Stimulated activated CD8-positive, alpha-beta memory T cell treated with anti-CD3 and anti-CD28 coated beads, Interleukin-4, amount 100 ng/mL, for 4 hours (primary cell): Measurements from ENCODE around the gene LIPJ.

Experiments
- DNase-seq, 2 donors: peaks; one replicate each; pipeline ENCODE4 v3.0.0-alpha.2; 2020; ENCODE audit warnings: low read depth in 2 of 2, low spot score in 1 of 2

The LIPJ gene

GRCh38 chr10:88594482-88594881 lies 7.9 kb downstream of the LIPJ start:
- no peak for DNase-seq

GRCh38 chr10:88598055-88598454 lies 11.5 kb downstream of the LIPJ start:
- DNase-seq, result no peak

DNA sequence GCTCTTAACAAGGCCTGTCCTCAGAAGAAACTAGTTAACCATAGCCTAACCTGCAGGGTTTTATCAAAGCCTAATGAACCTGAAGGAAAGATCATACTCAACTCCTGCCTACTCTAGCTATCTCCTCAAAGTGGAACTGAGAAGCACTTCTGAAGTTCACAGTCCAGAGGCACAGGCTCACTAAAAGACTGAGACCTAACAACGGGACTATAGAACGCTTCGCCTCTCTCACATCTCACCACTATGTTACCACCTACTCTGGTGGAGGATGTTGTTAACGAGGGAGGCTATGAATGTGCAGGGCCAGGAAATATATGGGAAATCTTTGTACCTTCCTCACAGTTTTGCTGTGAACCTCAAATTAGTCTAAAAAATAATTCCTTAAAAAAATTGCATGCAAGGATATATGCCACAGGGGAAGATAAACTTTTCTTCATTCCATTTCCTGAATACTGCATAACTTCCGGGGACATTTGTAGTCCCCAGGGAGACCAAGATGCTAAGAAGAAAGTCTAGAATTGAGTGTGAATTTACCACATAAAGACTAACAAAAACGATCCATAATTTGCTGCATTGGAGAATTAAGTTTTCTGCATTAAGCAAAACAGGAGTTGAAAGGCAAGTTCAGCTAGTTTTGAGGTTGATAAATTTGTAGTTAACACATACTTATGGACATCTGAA lies 21.6 kb downstream of the LIPJ start:
- no peak for DNase-seq

DNA sequence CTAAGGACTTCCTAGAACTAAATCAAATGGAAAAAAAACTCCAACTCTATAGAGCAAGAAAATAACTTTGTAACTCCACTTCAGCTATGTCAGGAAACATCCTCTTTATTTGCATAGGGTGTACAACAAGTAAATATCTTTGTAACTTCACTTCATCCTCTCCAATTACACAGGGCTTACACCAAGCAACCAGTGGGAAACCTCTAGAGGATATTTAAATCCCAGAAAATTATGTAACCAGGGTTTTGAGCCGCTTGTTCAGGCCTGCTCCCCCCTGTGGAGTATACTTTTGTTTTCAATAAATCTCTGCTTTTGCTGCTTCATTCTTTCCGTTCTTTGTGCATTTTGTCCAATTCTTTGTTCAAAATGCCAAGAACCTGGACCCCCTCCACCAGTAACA lies 22.2 kb downstream of the LIPJ start:
- DNase-seq, result no peak

DNA sequence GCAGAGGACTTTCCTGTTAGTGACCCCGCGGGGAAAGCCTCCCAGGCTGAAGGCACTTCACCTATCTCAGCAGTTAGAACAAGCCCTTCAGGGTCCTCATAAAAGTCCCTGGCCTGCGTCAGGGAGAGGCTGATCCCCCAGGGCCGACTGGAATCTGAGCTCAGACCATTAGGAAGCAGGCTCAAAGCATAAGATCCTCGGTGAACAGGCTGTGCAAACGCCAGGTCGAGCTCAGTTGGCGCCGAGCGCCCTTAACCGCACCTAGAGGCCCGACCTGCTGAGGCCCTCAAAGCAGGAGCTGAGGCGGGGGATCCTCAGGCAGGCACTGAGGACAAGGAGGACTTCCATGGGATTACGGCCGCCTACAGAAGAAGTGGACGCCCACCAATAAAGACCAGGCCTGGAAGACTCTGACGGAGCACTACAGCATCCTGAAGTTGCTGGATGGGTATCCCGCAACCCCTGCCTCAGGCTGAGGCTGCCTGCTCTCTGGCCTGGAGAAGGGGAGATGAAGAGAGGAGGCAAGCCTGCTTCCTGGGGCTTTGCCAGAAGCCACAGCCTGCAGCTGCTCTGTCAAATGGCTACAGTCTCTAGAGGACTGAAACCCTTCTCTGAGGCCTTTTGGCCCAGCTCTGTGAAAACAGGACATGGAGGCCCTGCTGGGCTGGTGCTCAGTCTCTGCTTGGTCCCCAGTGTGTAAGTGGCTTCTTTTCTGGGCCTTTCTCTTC lies 29.9 kb downstream of the LIPJ start:
- DNase-seq, result no peak

- no peak for DNase-seq
Observed at GRCh38 chr10:88617772-88618300, 31.3 kb downstream of the LIPJ start.

GRCh38 chr10:88618496-88618895 lies 31.9 kb downstream of the LIPJ start:
- no peak for DNase-seq

DNA sequence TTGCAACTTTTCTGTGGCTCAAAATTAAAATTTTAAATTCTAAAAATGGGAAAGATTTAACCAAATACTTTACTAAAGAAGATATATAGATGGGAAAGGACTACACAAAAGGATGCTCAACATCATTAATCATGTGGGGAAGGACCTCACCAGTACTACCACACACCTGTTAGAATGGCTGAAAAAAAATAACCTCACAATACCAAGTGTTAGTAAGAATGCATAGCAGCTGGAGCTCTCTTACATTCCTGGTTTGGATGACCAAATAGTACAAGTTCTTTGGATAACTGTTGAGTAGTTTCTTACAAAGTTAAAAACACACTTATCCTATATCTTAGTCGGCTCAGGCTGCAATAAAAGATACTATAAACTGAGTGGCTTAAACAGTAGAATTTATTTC lies 33.9 kb downstream of the LIPJ start:
- no peak for DNase-seq

DNA sequence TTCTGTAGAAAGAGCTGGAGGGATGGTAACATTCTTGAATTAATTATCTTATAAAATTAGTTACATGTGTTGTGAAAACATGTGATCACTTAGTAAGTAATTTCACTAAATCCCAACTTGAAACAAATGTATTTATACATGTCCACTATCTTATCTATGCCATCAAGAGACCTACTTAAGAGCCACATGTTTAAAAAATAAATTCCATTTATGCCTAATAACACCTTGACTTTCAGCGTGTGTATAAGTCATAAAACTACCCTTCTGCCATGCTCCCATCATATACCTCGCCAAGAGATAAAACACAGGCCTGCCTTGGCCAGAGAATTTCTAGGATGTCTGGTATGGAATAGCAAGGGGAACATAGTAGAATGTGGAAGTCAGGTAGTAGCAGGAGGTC lies 37.3 kb downstream of the LIPJ start:
- DNase-seq, result no peak

DNA sequence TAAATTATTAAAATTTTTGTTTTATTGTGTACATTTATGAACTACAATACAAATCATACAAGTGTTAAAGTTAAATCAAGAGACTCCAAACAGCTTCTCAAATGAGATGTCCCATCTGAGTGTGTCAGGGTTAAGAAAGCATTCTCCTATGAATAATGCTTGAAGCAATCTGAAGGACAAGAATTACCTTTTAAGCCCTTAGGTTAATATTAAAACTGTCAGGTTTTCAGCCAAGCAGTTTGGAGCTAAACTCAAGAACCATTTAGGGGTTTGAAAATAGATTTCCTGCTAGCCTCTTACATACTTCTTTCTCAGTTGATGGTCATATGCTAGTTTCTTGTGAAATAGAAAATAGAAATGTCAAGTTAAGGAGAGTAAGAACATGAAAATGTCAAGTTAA lies 38.3 kb downstream of the LIPJ start:
- no peak for DNase-seq

DNA sequence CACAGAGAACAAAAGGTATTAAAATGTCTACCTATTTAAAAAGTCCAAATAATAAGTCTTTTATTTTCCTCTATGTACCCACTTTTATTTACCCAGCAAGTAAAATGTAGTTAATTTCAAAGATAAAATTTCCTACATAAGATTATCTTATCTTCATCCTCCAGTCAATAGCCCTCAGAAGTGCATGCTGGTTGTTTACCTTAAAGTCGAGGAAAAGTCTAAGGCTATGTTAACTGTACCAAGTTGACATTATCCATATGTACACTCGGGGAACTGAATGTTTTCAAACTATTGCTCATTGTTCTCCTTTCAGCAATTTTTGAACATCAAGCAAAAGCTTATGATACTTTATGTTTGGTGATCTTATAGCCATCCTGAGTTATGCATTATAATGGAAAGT lies 53.6 kb downstream of the LIPJ start:
- no peak for DNase-seq

DNA sequence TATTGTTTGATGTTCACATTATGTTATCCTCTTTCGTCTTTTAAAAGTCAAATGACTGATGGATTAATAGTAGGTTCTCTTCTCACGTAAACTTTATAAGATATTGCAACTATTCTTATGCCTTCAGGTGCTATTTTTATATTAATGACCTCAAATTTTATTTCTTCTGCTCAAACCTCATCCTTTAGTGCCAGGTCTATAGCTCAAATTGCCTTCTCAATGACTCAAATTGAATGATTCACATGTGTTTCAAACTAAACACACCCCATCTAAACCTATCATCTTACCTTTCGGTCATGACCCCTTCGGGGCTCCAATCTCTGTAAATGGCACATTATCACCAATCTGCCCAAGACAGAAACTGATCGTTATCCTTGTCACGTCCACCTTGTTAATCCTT lies 55.6 kb downstream of the LIPJ start:
- no peak for DNase-seq

GRCh38 chr10:88642963-88643362 lies 56.4 kb downstream of the LIPJ start:
- DNase-seq, result no peak

DNA sequence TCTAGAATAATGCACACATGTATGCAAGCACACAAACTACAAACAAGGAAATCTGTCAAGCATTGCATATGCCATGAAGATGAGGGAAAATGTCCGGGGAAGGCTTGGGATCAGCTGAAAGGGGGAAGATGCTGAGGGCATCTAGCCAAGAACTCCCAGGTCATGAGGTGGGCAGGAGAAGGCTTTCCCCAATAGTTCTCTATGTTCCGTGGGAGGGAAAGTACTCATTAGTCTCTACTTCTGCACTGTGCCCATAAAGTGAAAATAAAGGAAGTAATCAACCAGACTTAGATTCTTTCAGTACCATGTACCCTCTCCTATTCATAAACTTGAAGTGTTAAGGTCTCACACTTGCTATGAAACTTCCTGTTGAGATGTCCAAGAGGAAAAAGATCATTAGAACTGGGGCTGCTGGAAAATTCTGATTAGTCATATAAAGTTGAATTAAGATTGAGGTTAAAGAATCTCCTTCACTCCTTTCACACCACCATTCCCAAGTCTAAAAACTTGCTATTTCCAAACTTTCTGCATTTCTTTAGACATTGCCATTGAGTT lies 60.6 kb downstream of the LIPJ start:
- no peak for DNase-seq

DNA sequence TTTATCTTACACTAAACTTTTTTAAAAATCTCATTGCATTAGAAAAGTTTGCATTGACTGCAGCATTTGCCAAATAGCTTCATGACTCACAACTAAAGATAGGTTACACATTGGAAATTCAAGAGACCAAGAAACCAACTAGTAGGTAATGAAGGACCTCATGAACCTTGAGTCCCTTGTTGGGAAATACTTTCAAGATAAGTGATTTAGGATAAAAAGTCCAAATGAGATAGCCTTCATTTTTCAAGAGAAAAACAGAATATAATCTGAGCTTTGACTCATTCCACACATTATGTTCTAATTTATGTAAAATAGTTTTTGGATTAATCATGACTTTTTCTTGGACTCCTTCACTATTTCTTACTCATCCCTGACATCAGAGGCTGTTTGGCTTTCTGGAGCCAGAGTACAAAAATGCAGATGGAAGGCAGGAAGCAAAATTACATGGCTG lies 64.6 kb downstream of the LIPJ start:
- DNase-seq, result no peak

- DNase-seq, result no peak
Observed at GRCh38 chr10:88652616-88653015, 66.1 kb downstream of the LIPJ start.
